ENCODE results near the gene PI4KA. TPM values are rescaled to one million over a fixed set of nuclear protein-coding genes. Genes with fewer than 3 reads are reported as not detected.

The PI4KA gene
- total RNA-seq, 4 donors from 2014 or later = 67.3 to 92.9 (median 76.5) TPM

GRCh38 chr22:20729194-20729593, 129.4 kb downstream of the PI4KA start:
- TF ChIP-seq CTCF (IDR thresholded peaks at IDR 0.05; ENCODE audit: low read depth) = no peak

- TF ChIP-seq CTCF (IDR thresholded peaks at IDR 0.05; ENCODE audit: low read depth) = no peak
Measured at GRCh38 chr22:20728523-20729190, 130.0 kb downstream of the PI4KA start.

- no peak for TF ChIP-seq CTCF (IDR thresholded peaks at IDR 0.05; ENCODE audit: low read depth)
Measured at GRCh38 chr22:20727118-20728015, 131.2 kb downstream of the PI4KA start.

GRCh38 chr22:20725987-20726558, 132.5 kb downstream of the PI4KA start:
- no peak for TF ChIP-seq CTCF (IDR thresholded peaks at IDR 0.05; ENCODE audit: low read depth)

- TF ChIP-seq CTCF (IDR thresholded peaks at IDR 0.05; ENCODE audit: low read depth) = no peak
Measured at GRCh38 chr22:20724676-20725454, 133.7 kb downstream of the PI4KA start.

GRCh38 chr22:20721409-20722218, 137.0 kb downstream of the PI4KA start:
- TF ChIP-seq CTCF (IDR thresholded peaks at IDR 0.05; ENCODE audit: low read depth) = no peak

All from subcutaneous adipose tissue (tissue), 4 donors.